Vagina (tissue), 2 donors: Measurements from ENCODE around the gene IRF2.

Experiments
- POLR2A ChIP-seq, 2 donors: fragments of 450-650 bp; IDR thresholded peaks; one replicate each; pipeline ENCODE4 v1.6.1; 2017; ENCODE audit warnings: antibody characterized with exemption in 2 of 2, mild to moderate bottlenecking in 2 of 2, moderate library complexity in 2 of 2
- POLR2AphosphoS5 ChIP-seq, 2 donors: sonication (generic); formaldehyde crosslinking; IDR thresholded peaks; one replicate each; pipeline ENCODE4 v1.9.0; 2017; ENCODE audit warnings: antibody characterized with exemption in 2 of 2, mild to moderate bottlenecking in 2 of 2, low read depth in 1 of 2; ENCODE audit not compliant: insufficient read depth in 1 of 2
- TF ChIP-seq, protein P1 (sequence below), 3 experiments: fragments of 450-650 bp in 2 of 3; fragments of 200-600 bp in 1 of 3; sonication (generic) in 1 of 3; IDR thresholded peaks; one replicate each; pipeline ENCODE4 v1.5.1; 2017 to 2019; ENCODE audit warnings: antibody characterized with exemption in 3 of 3, mild to moderate bottlenecking in 2 of 3, moderate library complexity in 2 of 3

DNA sequence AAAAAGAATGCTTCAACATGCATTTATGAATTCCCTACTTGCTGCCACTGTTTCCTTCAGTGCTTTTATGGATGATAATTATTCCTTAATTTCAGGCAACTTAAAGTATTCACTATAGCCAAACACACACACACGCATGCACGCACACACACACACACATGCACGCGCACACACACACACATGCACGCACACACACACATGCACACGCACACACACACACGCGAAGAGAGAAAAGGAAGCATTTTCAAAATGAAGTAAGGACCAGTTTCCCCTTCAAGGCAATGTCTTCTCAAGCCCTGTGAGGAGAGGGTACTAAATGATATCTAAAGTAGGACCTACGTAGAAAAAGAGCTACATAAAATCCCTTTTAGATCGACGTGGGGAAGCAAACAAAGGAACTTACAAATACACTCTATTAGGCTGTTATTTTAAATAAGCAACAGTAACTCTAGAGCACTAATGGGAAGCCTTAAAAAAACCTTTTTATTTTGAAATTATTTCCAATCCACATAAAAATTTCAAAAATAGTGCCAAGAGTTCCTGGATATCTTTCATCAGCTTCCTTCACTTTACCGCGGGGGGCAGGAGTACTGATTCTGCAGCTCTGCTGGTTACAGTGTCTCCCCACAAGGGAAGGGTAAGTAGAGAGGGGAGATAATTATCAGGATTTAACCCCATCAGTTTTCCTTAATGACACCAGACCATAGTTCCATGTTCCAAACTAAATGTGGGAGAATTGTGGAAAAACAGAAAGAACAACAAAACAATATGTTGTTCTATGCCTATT, 13.7 kb downstream of the IRF2 start:
- TF ChIP-seq POLR2A (IDR thresholded peaks at IDR 0.05) (no peak), POLR2AphosphoS5 (IDR thresholded peaks at IDR 0.05; ENCODE audit: insufficient read depth in 1 of 2, low read depth in 1 of 2) (no peak)
- TF ChIP-seq, protein P1, sequence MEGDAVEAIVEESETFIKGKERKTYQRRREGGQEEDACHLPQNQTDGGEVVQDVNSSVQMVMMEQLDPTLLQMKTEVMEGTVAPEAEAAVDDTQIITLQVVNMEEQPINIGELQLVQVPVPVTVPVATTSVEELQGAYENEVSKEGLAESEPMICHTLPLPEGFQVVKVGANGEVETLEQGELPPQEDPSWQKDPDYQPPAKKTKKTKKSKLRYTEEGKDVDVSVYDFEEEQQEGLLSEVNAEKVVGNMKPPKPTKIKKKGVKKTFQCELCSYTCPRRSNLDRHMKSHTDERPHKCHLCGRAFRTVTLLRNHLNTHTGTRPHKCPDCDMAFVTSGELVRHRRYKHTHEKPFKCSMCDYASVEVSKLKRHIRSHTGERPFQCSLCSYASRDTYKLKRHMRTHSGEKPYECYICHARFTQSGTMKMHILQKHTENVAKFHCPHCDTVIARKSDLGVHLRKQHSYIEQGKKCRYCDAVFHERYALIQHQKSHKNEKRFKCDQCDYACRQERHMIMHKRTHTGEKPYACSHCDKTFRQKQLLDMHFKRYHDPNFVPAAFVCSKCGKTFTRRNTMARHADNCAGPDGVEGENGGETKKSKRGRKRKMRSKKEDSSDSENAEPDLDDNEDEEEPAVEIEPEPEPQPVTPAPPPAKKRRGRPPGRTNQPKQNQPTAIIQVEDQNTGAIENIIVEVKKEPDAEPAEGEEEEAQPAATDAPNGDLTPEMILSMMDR (IDR thresholded peaks at IDR 0.05) = no peak
